Panc1 (cell line): Measurements from ENCODE around the gene LGALS4. TPM values are rescaled to one million over a fixed set of nuclear protein-coding genes. Genes with fewer than 3 reads are reported as not detected.
A peak's percentile ranks its signal among the peaks of the same experiment; 100 is the strongest.

Experiments
- ATAC-seq: fragments of 200-7000 bp; cut with Tn5 transposase; 2 replicates; pipeline ENCODE4 v1.9.1; 2020; ENCODE audit warnings: mild to moderate bottlenecking, moderate library complexity
- Bru-seq: library from RNA; stranded (reverse); fragments of 400-500 nt; gene quantifications from one replicate; lab custom pipeline; 2021; lab: Mats Ljungman, UMichigan
- BruChase-seq, 2 experiments: library from RNA; stranded (reverse); fragments of 400-500 nt; gene quantifications; one replicate each; lab custom pipeline; 2021; lab: Mats Ljungman, UMichigan
- BruUV-seq: library from RNA; stranded (reverse); fragments of 400-500 nt; replicated peaks from 2 replicates; lab custom pipeline; 2021; lab: Mats Ljungman, UMichigan
- CTCF ChIA-PET: fragments of 300-600 bp; sonication (Branson Sonifier 250); formaldehyde crosslinking; loops from one replicate; lab custom pipeline; 2022; ENCODE audit warnings: antibody characterized with exemption; lab: Charles Lee
- POLR2A ChIA-PET: fragments of 300-600 bp; sonication (Branson Sonifier 250); formaldehyde crosslinking; loops from one replicate; lab custom pipeline; 2022; ENCODE audit warnings: antibody characterized with exemption; lab: Charles Lee
- DNase-seq: peaks from one replicate; pipeline ENCODE4 v3.0.0-alpha.2; 2010; ENCODE audit warnings: low read depth, low spot score
- H3K27ac ChIP-seq: 2 replicates; pipeline ENCODE4 v1.5.1; 2011; ENCODE audit warnings: mild to moderate bottlenecking, low read length, inconsistent platforms
- H3K27me3 ChIP-seq: fragments of 200-500 bp; sonication (Bioruptor generic); 2 replicates; pipeline ENCODE4 v1.6.0; 2014; ENCODE audit warnings: low read length, inconsistent platforms; ENCODE audit not compliant: control insufficient read depth, insufficient read depth
- H3K36me3 ChIP-seq: fragments of 200-500 bp; sonication (Bioruptor generic); 2 replicates; pipeline ENCODE4 v1.5.1; 2014; ENCODE audit warnings: inconsistent platforms, mild to moderate bottlenecking, low read length, moderate library complexity; ENCODE audit not compliant: control insufficient read depth, insufficient read depth
- H3K4me1 ChIP-seq: 2 replicates; pipeline ENCODE4 v1.5.1; 2011; ENCODE audit warnings: inconsistent platforms, mild to moderate bottlenecking, low read length, moderate library complexity; ENCODE audit not compliant: control insufficient read depth, insufficient read depth
- H3K4me3 ChIP-seq, 2 experiments: 2 replicates each; pipeline ENCODE4 v1.5.1; 2011 to 2012; ENCODE audit warnings: low read depth in 2 of 2, low read length in 2 of 2, mild to moderate bottlenecking in 2 of 2, inconsistent platforms in 1 of 2, moderate library complexity in 1 of 2
- H3K9me3 ChIP-seq: fragments of 200-500 bp; sonication (Bioruptor generic); 2 replicates; pipeline ENCODE4 v1.5.1; 2014; ENCODE audit warnings: low read depth, mild to moderate bottlenecking, inconsistent platforms, low read length, moderate library complexity; ENCODE audit not compliant: control insufficient read depth, insufficient read depth
- POLR2AphosphoS5 ChIP-seq: IDR thresholded peaks from 2 replicates; pipeline ENCODE4 v1.6.1; 2012; ENCODE audit warnings: mild to moderate bottlenecking, low read depth, low read length, moderate library complexity
- REST ChIP-seq, 2 experiments: IDR thresholded peaks; 2 replicates each; pipeline ENCODE4 v1.6.1; 2011 to 2012; ENCODE audit warnings: low read depth in 2 of 2, control low read depth in 1 of 2, low read length in 1 of 2, mild to moderate bottlenecking in 1 of 2, moderate library complexity in 1 of 2; ENCODE audit not compliant: insufficient read depth in 1 of 2
- SIN3A ChIP-seq: IDR thresholded peaks from 2 replicates; pipeline ENCODE4 v1.6.1; 2012; ENCODE audit warnings: low read depth, mild to moderate bottlenecking, low read length, moderate library complexity, borderline replicate concordance; ENCODE audit not compliant: insufficient read depth
- TCF7L2 ChIP-seq: IDR thresholded peaks from 2 replicates; pipeline ENCODE4 v1.6.1; 2011; ENCODE audit warnings: mild to moderate bottlenecking, low read depth, low read length, inconsistent platforms
- in situ Hi-C: cut with HindIII; loops from 2 replicates; pipeline ENCODE4 v1.10.0; 2016; ENCODE audit warnings: low sequenced_read_pairs, low pct_unique_long_range_greater_than_20kb
- intact Hi-C: fragments of 100-400 bp; cut with micrococcal nuclease; formaldehyde crosslinking; loops from one replicate; pipeline ENCODE4 v1.10.0; 2022; ENCODE audit not compliant: unreplicated experiment
- long read RNA-seq: library from polyadenylated mRNA; unstranded; transcript quantifications from one replicate; pipeline ENCODE4 v2.0.0, GENCODE V29; 2021; ENCODE audit not compliant: unreplicated experiment
- polyA plus RNA-seq: library from polyadenylated mRNA; unstranded; fragments of >200 nt; gene quantifications from one replicate; pipeline ENCODE4 v1.2.1, GENCODE V29; 2012; ENCODE audit warnings: missing spikeins; ENCODE audit not compliant: insufficient read length
- total RNA-seq: library from RNA; stranded (reverse); gene quantifications from one replicate; pipeline ENCODE4 v1.2.1, GENCODE V29; 2021; ENCODE audit not compliant: unreplicated experiment
- TF ChIP-seq, protein P1 (sequence below): fragments of 450-650 bp; IDR thresholded peaks from 2 replicates; pipeline ENCODE4 v1.5.1; 2017; ENCODE audit warnings: mild to moderate bottlenecking

Gene LGALS4
- total RNA-seq (3.9 TPM), Bru-seq, nascent RNA (percentile 46 among the genes with signal in this experiment), BruChase-seq, experiment 1, labeled RNA remaining after a 2-hour chase (percentile 46 among the genes with signal in this experiment), BruChase-seq, experiment 2, labeled RNA remaining after a 6-hour chase (percentile 44 among the genes with signal in this experiment)
- 7.6 TPM for polyA plus RNA-seq
- long read RNA-seq, result 0 reads

DNA sequence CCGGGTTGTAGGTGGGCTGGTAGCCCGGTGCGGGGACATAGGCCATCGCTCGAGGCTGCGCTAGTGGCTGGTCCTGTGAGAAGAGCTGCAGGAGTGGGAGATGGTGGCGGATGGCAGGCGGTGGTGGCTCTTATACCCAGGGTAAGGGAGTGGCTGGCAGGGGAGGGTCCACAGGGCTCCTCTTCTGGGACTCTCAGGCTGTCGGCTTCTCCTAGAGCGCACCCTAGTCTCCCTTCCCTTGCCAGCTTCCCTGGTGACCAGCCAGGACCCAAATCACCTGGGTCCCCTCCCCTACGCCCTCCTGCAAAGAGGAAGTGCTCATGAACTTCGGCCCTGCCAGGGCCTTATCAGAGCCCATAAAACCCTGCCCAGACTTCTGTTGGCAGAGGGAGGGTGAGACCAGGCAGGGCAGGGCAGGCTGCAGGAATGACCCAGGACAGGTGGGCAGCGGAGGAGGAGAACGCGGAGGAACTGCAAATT lies at the start of gene LGALS4:
TSS of gene LGALS4 (minus strand) at position 105 of the 480 bp plus-strand sequence. CDS start at position 46, 59 bp downstream.
- in situ Hi-C loops, result no loop called here
- intact Hi-C loops, result no loop called here
- ATAC-seq (peak; percentile 43), DNase-seq (no peak)
- H3K9me3 ChIP-seq, result no peaks in the 10 kb centered on the region
- ChIA-PET CTCF (interaction anchor here (0.7 kb wide), 1 partner anchor 10 kb away, joined by 4 read pairs; no protein-coding TSS in a partner anchor), POLR2A (no interaction called here)
- BruUV-seq, result no TSS peak
- H3K4me3 ChIP-seq, result no peak within 1 kb of the TSS
- no peak within 1 kb of the TSS; the same call in 1 of the 2 replicates for H3K27ac ChIP-seq
- no peak for TF ChIP-seq TCF7L2
- no peak for TF ChIP-seq REST (IDR thresholded peaks at IDR 0.05; ENCODE audit: insufficient read depth in 1 of 2, low read depth in 2 of 2, low read length in 1 of 2)
- TF ChIP-seq, protein P1, sequence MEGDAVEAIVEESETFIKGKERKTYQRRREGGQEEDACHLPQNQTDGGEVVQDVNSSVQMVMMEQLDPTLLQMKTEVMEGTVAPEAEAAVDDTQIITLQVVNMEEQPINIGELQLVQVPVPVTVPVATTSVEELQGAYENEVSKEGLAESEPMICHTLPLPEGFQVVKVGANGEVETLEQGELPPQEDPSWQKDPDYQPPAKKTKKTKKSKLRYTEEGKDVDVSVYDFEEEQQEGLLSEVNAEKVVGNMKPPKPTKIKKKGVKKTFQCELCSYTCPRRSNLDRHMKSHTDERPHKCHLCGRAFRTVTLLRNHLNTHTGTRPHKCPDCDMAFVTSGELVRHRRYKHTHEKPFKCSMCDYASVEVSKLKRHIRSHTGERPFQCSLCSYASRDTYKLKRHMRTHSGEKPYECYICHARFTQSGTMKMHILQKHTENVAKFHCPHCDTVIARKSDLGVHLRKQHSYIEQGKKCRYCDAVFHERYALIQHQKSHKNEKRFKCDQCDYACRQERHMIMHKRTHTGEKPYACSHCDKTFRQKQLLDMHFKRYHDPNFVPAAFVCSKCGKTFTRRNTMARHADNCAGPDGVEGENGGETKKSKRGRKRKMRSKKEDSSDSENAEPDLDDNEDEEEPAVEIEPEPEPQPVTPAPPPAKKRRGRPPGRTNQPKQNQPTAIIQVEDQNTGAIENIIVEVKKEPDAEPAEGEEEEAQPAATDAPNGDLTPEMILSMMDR, result no peak
- no peak for TF ChIP-seq POLR2AphosphoS5
- TF ChIP-seq SIN3A, result no peak
- peaks cover 8% of the 10 kb centered on the region; the same call in 1 of the 2 replicates for H3K36me3 ChIP-seq
- H3K4me1 ChIP-seq, result peaks cover 4% of the 10 kb centered on the region; the same call in 1 of the 2 replicates
- no peaks in the 10 kb centered on the region for H3K27me3 ChIP-seq

- no peak overlapping the region for H3K27ac ChIP-seq
- no peaks in the 10 kb centered on the region for H3K27me3 ChIP-seq
- BruUV-seq, result no TSS peak
- H3K9me3 ChIP-seq, result no peaks in the 10 kb centered on the region
- in situ Hi-C loops, result no loop called here
- CTCF ChIA-PET, result interaction anchor here (0.6 to 2.0 kb wide), 5 partner anchors 27 to 171 kb away, joined by 3 to 7 read pairs (median 3); partner anchors contain the start of genes MRPS12 and SARS2
- DNase-seq, result no peak
- POLR2A ChIA-PET, result interaction anchor here (0.6 to 1.2 kb wide), 8 partner anchors 10 to 132 kb away, joined by 3 to 6 read pairs (median 4); no protein-coding TSS in a partner anchor
- H3K4me1 ChIP-seq, result peaks cover 17% of the 10 kb centered on the region
- TF ChIP-seq REST (IDR thresholded peaks at IDR 0.05; ENCODE audit: insufficient read depth in 1 of 2, low read depth in 2 of 2, low read length in 1 of 2) (no peak), POLR2AphosphoS5 (no peak), SIN3A (no peak)
- no peak overlapping the region for H3K4me3 ChIP-seq
- intact Hi-C loops, result no loop called here
- no peak for ATAC-seq
- H3K36me3 ChIP-seq, result no peaks in the 10 kb centered on the region
Measured at GRCh38 chr19:38861368-38861767, 48.6 kb upstream of the LGALS4 start.
